ENCODE measurements around the gene CENPX.

Gene CENPX

GRCh38 chr17:82049521-82049971 is 26.9 kb upstream of the CENPX start:
- TF ChIP-seq CTCF (IDR thresholded peaks at IDR 0.05) (no peak), ZFX (IDR thresholded peaks at IDR 0.05; ENCODE audit: borderline replicate concordance) (no peak)
- no peak overlapping the region for H3K27ac ChIP-seq

GRCh38 chr17:82049106-82049505 is 26.4 kb upstream of the CENPX start:
- TF ChIP-seq ZFX (IDR thresholded peaks at IDR 0.05; ENCODE audit: borderline replicate concordance) (no peak), CTCF (IDR thresholded peaks at IDR 0.05) (no peak)
- H3K27ac ChIP-seq, result no peak overlapping the region

GRCh38 chr17:82048571-82048971 is 25.9 kb upstream of the CENPX start:
- no peak overlapping the region for H3K27ac ChIP-seq
- no peak for TF ChIP-seq CTCF (IDR thresholded peaks at IDR 0.05)
- no peak for TF ChIP-seq ZFX (IDR thresholded peaks at IDR 0.05; ENCODE audit: borderline replicate concordance)

GRCh38 chr17:82047914-82048570 is 25.4 kb upstream of the CENPX start:
- TF ChIP-seq CTCF (IDR thresholded peaks at IDR 0.05), result no peak
- TF ChIP-seq ZFX (IDR thresholded peaks at IDR 0.05; ENCODE audit: borderline replicate concordance), result no peak
- no peak overlapping the region for H3K27ac ChIP-seq

- H3K27ac ChIP-seq, result no peak overlapping the region
- no peak for TF ChIP-seq CTCF (IDR thresholded peaks at IDR 0.05)
- TF ChIP-seq ZFX (IDR thresholded peaks at IDR 0.05; ENCODE audit: borderline replicate concordance), result no peak
These were observed 24.7 kb upstream of the CENPX start for GRCh38 chr17:82047379-82047778.

GRCh38 chr17:82046903-82047302 is 24.2 kb upstream of the CENPX start:
- TF ChIP-seq CTCF (IDR thresholded peaks at IDR 0.05) (no peak), ZFX (IDR thresholded peaks at IDR 0.05; ENCODE audit: borderline replicate concordance) (no peak)
- H3K27ac ChIP-seq, result no peak overlapping the region

GRCh38 chr17:82045936-82046484 is 23.3 kb upstream of the CENPX start:
- H3K27ac ChIP-seq, result no peak overlapping the region
- no peak for TF ChIP-seq ZFX (IDR thresholded peaks at IDR 0.05; ENCODE audit: borderline replicate concordance)
- no peak for TF ChIP-seq CTCF (IDR thresholded peaks at IDR 0.05)

Measured in 22Rv1 (cell line).